Karpas-422 (cell line): ENCODE measurements around the gene NARS2. TPM values are rescaled to one million over a fixed set of nuclear protein-coding genes. Genes with fewer than 3 reads are reported as not detected.

Experiments used
- DNase-seq: peaks from one replicate; pipeline ENCODE4 v3.0.0-alpha.2; 2015
- H2AFZ ChIP-seq: fragments of 200-600 bp; sonication (generic); 2 replicates; pipeline ENCODE4 v1.6.1; 2014; ENCODE audit warnings: antibody characterized with exemption, low read length, mixed read lengths
- H3K27ac ChIP-seq: fragments of 200-600 bp; sonication (generic); 2 replicates; pipeline ENCODE4 v1.5.1; 2014; ENCODE audit warnings: mild to moderate bottlenecking, low read length, moderate library complexity
- H3K27me3 ChIP-seq: fragments of 200-600 bp; sonication (generic); 2 replicates; pipeline ENCODE4 v1.6.1; 2014; ENCODE audit warnings: low read length, mixed read lengths
- H3K36me3 ChIP-seq: fragments of 200-600 bp; sonication (generic); 2 replicates; pipeline ENCODE4 v1.6.1; 2014; ENCODE audit warnings: low read length, mixed read lengths; ENCODE audit not compliant: insufficient read depth
- H3K4me1 ChIP-seq: fragments of 200-600 bp; sonication (generic); 2 replicates; pipeline ENCODE4 v1.6.1; 2014; ENCODE audit warnings: mild to moderate bottlenecking, low read length, mixed read lengths
- H3K4me2 ChIP-seq: fragments of 200-600 bp; sonication (generic); 2 replicates; pipeline ENCODE4 v1.6.1; 2014; ENCODE audit warnings: low read length, low read depth, mild to moderate bottlenecking; ENCODE audit not compliant: poor library complexity, severe bottlenecking
- H3K4me3 ChIP-seq: fragments of 200-600 bp; sonication (generic); 2 replicates; pipeline ENCODE4 v1.5.1; 2014; ENCODE audit warnings: mild to moderate bottlenecking, antibody characterized with exemption, low read length, mixed read lengths
- H3K79me2 ChIP-seq: fragments of 200-600 bp; sonication (generic); 2 replicates; pipeline ENCODE4 v1.6.1; 2014; ENCODE audit warnings: mild to moderate bottlenecking, low read length, mixed read lengths
- H3K9ac ChIP-seq: fragments of 200-600 bp; sonication (generic); 2 replicates; pipeline ENCODE4 v1.6.0; 2014; ENCODE audit warnings: low read length
- H3K9me2 ChIP-seq: fragments of 200-600 bp; sonication (generic), shearing (Covaris generic); replicated peaks from 2 replicates; pipeline ENCODE4 v1.6.0; 2014; ENCODE audit warnings: mild to moderate bottlenecking, low read length, moderate library complexity; ENCODE audit not compliant: insufficient read depth
- H3K9me3 ChIP-seq: fragments of 300-700, 200-600 bp; sonication (generic); 2 replicates; pipeline ENCODE4 v1.6.1; 2014; ENCODE audit warnings: low read length, mixed read lengths
- H4K20me1 ChIP-seq: fragments of 200-600 bp; sonication (generic); 2 replicates; pipeline ENCODE4 v1.6.1; 2014; ENCODE audit warnings: mild to moderate bottlenecking, antibody characterized with exemption, low read length, low read depth; ENCODE audit not compliant: insufficient read depth
- small RNA-seq: library from RNA; depleted of rRNA; stranded (forward); fragments of <200 nt; gene quantifications from one replicate; pipeline ENCODE3, GENCODE V24; 2014
- total RNA-seq: library from RNA; depleted of rRNA; stranded (reverse); fragments of >200 nt; shearing (Covaris generic); gene quantifications from 2 replicates; pipeline ENCODE4 v1.2.3, GENCODE V29; 2014; ENCODE audit warnings: low replicate concordance; rRNA removed

The NARS2 gene
- total RNA-seq, 1 experiment from 2014 or later, result 33.3 TPM

GRCh38 chr11:78391424-78391823 is 183.2 kb downstream of the NARS2 start:
- Histone ChIP-seq H3K79me2 (no peaks in the 10 kb centered on the region), H3K9ac (no peak overlapping the region), H3K4me3 (no peak overlapping the region), H3K4me2 (no peak overlapping the region), H3K27ac (no peak overlapping the region), H3K27me3 (no peaks in the 10 kb centered on the region), H3K9me2 (no peaks in the 10 kb centered on the region), H2AFZ (no peak overlapping the region), H3K36me3 (no peaks in the 10 kb centered on the region; the same call in 1 of the 2 replicates), H3K9me3 (no peaks in the 10 kb centered on the region), H3K4me1 (no peaks in the 10 kb centered on the region), H4K20me1 (no peaks in the 10 kb centered on the region)
- no peak for DNase-seq

DNA sequence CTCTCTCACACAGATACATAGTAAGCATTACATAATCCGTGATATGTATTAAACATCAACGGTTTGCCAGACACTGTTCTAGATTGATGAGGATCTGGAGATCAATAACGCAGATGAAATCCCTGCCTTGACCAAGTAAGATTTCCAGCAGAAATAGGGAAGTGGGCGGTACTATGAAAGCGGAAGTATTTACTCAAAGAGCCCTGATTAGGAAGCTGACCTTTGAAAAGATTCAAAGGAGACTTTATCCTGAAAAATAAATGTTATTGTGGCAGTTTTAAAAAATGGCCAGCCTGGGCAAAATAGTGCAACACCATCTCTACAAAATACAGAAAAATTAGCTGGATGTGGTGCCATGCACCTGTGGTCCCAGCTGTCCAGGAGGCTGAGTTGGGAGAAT is 183.9 kb downstream of the NARS2 start:
- H3K79me2 ChIP-seq, result no peaks in the 10 kb centered on the region
- no peaks in the 10 kb centered on the region for H3K9me3 ChIP-seq
- H3K27me3 ChIP-seq, result no peaks in the 10 kb centered on the region
- no peaks in the 10 kb centered on the region for H3K9me2 ChIP-seq
- H3K4me3 ChIP-seq, result no peak overlapping the region
- H3K36me3 ChIP-seq, result no peaks in the 10 kb centered on the region; the same call in 1 of the 2 replicates
- H2AFZ ChIP-seq, result no peak overlapping the region
- H3K4me2 ChIP-seq, result no peak overlapping the region
- no peak overlapping the region for H3K9ac ChIP-seq
- H3K4me1 ChIP-seq, result no peaks in the 10 kb centered on the region
- no peaks in the 10 kb centered on the region for H4K20me1 ChIP-seq
- no peak overlapping the region for H3K27ac ChIP-seq
- no peak for DNase-seq

DNA sequence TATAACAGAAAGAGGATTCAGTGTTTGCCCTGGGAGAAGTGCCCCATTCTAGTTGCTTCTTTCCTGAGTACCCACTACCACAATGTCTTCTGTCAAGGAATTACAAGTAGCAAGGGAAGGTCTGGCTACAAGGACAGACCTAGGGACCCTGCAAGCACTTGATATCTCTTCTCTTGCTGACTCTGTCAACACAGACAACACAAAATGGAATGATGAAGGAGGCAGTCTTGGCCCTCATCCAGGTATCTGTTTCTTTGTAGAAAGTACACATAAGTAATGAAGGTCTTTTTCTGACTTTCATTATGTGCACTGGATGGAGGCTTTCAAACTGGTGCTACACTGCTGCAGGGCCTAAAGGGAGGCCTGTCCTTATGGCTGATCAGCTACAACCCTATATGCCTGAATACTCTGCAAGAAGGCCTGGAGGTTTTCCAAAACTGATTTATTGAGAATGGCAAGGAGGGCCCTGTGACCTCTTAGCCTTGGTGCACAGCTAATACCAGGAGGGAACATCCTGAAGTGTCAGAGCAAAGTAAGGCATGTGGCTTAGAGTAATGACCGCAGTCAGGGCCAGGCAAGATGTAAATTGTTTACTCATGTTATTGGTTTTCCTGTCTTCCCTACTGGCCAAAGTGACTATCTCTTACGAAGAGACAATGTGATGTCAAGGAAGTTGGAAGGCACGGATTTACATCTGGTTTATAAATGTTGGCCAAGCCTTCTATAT is 188.3 kb downstream of the NARS2 start:
- no peaks in the 10 kb centered on the region for H3K79me2 ChIP-seq
- H3K4me1 ChIP-seq, result no peaks in the 10 kb centered on the region
- peaks cover 4% of the 10 kb centered on the region for H3K9me3 ChIP-seq
- no peak overlapping the region for H3K9ac ChIP-seq
- H3K27ac ChIP-seq, result no peak overlapping the region
- DNase-seq, result no peak
- H3K27me3 ChIP-seq, result no peaks in the 10 kb centered on the region
- H3K9me2 ChIP-seq, result no peaks in the 10 kb centered on the region
- H2AFZ ChIP-seq, result no peak overlapping the region
- H3K4me2 ChIP-seq, result no peak overlapping the region
- no peaks in the 10 kb centered on the region for H4K20me1 ChIP-seq
- H3K36me3 ChIP-seq, result no peaks in the 10 kb centered on the region; the same call in 1 of the 2 replicates
- H3K4me3 ChIP-seq, result no peak overlapping the region

Small RNAs within 50 kb of the gene (small RNA-seq; reads per million reads assigned to genes)
- gene RNU6-311P, result not detected

Other genes starting within 250 kb of the NARS2 start
- 2.6 and 2.7 TPM in 2 replicates for gene GAB2, start 157.0 kb downstream of the NARS2 start, total RNA-seq